Panc1 (cell line): ENCODE measurements around the gene PTPN9.

Experiments used
- POLR2AphosphoS5 ChIP-seq: IDR thresholded peaks from 2 replicates; pipeline ENCODE4 v1.6.1; 2012; ENCODE audit warnings: mild to moderate bottlenecking, low read depth, low read length, moderate library complexity
- TF ChIP-seq, protein P1 (sequence below): fragments of 450-650 bp; IDR thresholded peaks from 2 replicates; pipeline ENCODE4 v1.5.1; 2017; ENCODE audit warnings: mild to moderate bottlenecking

DNA sequence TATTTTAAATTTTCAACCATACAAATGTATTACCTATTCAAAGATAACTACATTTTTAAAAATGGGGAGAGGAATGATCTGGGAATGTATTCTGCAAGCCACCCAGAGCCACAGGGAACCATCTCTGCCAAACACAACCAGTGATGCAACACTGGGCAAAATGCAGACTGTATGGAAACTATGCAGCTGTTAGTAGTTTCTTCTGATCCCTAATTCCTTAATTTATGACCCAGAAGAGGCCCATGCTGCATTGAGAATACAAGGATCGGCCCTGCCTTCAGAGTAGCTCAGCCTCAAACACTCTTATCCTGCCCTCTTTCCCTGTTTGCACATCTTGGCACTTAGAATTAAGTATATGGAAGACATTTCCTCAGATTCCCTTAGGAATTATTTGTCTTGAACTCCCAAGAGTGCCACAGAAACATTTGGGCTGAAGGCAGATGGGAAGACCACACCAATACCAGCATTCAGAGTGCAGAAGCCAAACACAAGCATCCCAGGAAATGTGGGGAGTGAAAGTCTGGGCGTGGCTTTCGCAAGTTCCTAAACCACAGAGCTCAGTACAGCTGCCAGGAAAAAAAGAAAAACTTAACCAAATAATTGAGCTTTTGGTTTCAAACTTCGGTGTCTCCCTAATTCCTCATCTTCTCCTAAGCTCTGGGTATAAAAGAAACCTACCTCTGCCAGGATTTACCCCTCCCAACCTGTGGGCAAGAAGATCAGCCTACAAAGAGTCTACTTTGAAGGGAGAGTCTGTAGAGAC lies 41.1 kb upstream of the PTPN9 start:
- TF ChIP-seq, protein P1, sequence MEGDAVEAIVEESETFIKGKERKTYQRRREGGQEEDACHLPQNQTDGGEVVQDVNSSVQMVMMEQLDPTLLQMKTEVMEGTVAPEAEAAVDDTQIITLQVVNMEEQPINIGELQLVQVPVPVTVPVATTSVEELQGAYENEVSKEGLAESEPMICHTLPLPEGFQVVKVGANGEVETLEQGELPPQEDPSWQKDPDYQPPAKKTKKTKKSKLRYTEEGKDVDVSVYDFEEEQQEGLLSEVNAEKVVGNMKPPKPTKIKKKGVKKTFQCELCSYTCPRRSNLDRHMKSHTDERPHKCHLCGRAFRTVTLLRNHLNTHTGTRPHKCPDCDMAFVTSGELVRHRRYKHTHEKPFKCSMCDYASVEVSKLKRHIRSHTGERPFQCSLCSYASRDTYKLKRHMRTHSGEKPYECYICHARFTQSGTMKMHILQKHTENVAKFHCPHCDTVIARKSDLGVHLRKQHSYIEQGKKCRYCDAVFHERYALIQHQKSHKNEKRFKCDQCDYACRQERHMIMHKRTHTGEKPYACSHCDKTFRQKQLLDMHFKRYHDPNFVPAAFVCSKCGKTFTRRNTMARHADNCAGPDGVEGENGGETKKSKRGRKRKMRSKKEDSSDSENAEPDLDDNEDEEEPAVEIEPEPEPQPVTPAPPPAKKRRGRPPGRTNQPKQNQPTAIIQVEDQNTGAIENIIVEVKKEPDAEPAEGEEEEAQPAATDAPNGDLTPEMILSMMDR: no peak
- no peak for TF ChIP-seq POLR2AphosphoS5
